Femur (tissue), 1 donor: ENCODE results near the gene PPP1CC.
A peak's percentile ranks its signal among the peaks of the same experiment; 100 is the strongest.
"Not testable (repeated sequence)": the region's sequence is repeated elsewhere in the genome, so short reads cannot be mapped to it uniquely, and the experiment has no call there.

Source experiments
- DNase-seq: peaks from one replicate; pipeline ENCODE4 v3.0.0-alpha.2; 2017

PPP1CC gene

DNA sequence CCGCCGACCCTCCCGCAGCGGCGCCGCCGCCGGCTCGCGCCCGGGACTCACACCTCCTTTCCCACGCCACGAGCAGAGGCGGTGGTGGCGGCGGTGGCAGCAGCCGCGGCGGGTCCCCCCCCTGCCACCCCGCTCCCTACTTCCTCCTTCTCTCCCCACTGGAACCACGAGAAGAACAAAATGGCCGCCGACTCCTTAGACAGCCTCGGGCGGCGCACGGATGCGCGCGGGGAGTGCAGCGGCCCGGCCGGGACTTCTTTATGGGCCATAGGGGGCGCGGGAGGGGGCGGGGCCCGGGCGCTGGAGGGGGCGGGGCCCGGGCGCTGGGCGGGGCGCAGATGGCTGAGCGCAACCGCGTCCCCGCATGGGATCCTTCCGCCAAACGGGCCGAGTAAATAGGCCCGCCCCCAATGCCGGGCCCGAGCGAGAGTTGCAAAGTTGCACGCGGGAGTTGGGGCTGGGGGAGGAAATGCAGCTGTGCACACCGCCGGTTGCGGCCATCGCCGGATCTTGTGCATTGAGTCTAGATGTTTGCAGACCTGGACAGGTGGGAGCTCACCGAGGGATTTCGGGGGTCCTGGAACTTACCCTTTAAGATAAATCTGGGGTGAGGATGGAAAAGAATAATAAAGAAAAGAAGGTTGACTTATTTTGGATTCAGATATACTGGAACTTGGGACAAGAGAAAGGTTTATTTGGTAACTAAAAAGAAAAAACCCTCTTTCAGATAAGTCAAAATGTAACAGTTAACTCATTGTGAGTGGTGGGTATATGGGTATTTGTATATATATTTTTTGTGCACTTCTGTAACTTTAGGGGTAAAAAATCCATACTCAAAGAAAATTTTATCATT, at the start of gene PPP1CC:
Gene PPP1CC, minus strand, starts transcription at position 174 of the 853 bp plus-strand sequence. CDS start 184 bp downstream, outside the sequence.
- DNase-seq: peak; percentile 96

DNA sequence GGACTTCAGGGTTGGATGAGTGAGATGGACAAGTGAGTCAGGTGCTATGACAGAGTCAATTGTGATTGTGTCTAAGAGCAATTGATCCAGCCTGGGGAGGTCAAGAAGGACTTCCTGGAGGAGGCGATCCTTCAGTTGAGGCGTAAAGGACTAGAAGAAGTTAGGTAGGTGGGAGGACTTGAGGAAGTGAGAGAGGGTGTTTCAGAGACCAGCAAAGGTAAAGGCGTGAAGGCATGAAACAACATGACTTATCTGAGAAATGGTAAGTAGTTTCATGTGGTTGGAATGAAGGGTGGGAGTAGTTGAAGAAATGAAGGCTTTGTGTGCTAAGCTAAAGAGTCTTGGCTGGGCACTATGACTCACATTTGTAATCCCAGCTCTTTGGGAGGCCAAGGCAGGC, 48.9 kb upstream of the PPP1CC start:
- DNase-seq: no peak

- DNase-seq: no peak
Measured at GRCh38 chr12:110790301-110790700, 47.6 kb upstream of the PPP1CC start.

DNA sequence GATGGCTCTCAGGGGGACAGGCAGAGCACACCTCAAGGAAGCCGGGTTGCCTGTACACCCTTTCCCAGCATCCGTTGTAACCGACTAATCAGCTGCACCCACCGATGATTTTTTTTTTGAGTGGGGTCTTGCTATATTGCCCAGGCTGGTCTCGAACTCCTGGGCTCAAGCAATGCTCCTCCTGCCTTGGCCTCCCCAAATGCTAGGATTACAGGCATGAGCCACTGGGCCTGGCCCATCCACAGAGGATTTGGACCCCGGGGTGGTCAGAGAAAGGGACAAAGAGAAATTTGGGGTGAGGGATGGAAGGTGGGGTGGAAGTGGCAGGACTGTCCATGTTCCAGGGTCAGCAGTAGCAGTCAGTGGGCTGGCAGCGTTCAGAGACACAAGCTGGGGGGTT, 43.3 kb upstream of the PPP1CC start:
- DNase-seq: no peak

DNA sequence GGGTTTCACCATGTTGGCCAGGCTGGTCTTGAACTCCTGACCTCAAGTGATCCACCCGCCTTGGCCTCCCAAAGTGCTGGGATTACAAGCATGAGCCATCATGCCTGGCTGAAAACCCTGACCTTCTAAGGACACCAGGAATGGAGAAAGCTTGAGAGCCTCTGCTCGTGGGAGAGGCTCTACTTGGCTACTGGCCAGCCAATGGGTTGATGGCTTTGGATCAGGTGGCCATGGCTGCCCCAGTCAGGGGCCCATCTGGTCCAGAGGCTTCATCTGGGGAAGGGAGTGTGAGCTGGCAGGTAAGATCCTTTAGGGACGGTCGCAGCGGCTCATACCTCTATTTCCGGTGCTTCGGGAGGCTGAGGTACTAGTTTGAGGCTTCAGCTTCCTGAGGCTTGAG, 42.5 kb upstream of the PPP1CC start:
- DNase-seq: no peak

DNA sequence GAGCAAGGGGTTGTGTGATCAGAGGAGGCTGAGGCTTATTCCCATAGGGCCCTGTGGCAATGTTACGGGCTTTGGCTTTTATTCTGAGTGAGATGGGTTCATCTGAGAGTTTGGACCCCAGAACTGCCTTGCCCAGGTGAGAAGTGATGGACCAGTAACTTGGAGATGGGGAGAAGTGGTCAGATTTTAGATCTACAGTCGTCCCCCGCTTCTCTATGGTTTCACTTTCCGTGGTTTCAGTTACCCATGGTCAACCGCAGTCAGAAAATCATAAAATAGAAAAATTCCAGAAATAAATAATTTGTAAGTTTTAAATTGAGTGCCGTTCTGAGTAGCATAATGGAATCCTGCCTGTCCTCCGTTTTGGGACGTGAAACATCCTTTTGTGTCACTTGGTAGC, 40.2 kb upstream of the PPP1CC start:
- no peak for DNase-seq

- no peak for DNase-seq
Measured at GRCh38 chr12:110782094-110782493, 39.4 kb upstream of the PPP1CC start.

DNA sequence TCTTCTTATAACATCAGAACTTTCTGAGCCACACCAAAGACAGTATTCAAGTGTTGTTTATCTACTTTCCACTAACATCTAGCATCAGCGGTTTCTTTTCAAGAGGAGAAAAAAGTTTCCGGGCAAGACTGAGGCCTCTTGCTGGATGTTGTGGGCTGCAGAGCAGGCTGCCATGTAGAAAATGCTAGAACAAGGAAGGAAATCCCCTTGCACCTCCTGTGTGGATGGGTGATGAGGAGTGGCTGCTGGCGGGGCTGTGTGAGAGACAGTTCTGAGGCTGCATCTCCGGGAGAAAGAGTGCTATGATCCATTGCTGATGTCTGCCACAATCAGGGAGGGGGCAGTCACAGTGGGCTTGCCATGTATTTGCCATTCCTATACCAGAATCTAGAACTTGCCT, 37.8 kb upstream of the PPP1CC start:
- no peak for DNase-seq

DNA sequence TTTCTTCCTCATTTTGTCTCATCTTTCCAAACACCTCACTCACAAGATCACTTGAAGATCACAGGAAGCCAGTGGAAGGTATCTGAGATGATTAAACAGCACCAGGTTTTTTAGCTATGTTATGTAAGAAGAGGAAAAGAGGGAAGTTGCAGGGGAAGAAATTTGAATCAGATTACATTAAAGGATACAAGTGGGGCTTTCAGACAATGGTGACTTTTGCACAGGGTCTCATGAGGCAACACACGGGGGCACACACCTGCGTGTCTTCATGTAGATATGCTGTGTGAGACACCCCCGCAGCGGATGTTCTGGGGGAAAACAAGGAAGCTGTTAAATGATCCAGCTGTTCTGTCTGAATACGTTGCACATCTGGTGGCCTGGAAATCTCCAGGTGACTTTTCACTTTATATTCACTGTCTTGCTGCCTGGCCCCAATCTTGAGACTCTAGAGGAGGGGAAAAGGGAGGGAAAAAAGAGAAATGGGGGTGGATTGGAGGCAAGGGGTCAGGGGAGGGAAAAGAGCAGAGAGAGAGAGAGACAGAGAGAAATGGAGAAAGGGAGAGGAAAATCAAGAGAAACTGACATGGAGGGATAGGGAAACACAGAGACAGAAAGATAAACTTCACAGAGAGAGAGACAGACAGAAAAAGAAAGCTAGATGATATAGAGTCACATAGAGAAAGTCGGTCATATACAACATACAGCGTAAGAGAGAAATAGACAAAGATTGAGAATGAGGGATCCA, 36.3 kb upstream of the PPP1CC start:
- DNase-seq: no peak

GRCh38 chr12:110776410-110776809, 33.7 kb upstream of the PPP1CC start:
- no peak for DNase-seq

GRCh38 chr12:110775997-110776396, 33.3 kb upstream of the PPP1CC start:
- DNase-seq: no peak

DNA sequence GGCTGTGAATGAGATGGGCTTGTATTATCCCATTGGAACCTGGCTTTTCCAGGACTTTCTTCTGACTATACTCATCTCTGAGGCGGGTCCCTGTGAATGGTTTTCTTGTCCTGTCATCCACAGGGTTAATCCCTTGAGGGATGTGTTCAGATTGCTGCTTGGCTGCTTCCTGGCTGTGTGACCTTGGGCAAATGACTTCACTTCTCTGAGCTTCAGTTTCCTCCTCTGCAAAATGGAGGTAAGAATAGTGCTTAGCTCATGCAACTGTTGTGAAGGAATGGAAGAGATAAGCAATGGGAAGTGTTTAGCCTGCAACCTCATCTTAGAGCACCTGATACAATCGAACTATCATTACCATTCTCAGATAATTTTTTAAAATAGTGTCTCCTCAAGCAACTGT, 32.1 kb upstream of the PPP1CC start:
- no peak for DNase-seq

DNA sequence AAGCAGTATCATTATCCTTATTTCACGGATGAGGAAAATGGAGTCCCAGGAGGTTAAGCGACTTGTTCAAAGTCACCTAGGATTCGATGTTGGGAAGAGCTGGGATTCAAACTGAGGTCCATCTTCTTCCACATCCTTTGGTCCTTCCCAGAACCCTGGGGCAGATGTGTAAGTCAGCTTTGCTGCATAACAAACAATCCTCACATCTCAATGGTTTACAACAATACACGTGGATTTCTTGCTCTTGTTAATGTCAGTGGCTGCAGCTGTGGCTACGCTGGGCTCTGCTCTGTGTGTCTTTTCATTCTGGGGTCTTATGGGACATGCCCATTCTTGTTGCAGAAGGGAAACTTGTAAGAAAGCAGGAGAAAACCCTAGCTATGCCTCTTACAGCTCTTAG, 26.3 kb upstream of the PPP1CC start:
- DNase-seq: no peak

DNA sequence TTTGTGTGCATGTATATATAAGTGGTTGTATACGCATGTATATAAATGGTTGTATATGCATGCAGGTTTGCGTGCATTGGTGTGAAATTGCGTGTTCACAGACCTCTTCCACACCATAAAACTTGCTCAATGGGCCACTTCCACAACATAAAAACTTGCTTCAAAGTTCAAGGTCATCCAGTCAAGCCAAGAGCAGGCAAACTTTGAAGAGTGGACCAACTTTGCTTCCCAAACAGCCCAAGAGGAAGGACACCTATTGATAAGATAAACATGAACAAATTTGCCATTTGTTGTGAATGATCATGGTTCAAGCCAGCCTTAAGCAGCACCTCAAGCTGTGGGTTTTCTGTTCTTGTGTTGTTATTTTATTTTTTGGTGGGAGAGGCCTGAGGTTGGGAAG, 25.2 kb upstream of the PPP1CC start:
- no peak for DNase-seq

- DNase-seq: no peak
Measured at GRCh38 chr12:110766311-110767154, 23.8 kb upstream of the PPP1CC start.

DNA sequence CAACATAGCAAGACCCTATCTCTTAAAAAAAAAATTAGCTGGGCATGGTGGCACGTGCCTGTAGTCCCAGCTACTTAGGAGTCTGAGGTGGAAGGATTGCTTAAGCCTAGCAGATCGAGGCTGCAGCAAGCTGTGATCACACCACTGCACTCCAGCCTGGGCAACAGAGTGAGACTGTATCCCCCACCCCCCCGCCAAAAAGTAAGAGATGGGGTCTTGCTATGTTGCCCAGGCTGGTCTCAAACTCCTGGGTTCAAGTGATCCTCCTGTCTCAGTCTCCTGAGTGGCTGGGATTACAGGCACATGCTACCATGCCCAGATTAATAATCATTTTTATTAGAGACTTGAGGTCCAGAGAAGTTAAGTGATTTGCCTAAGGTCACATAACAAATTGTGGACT, 22.9 kb upstream of the PPP1CC start:
- not testable (repeated sequence) for DNase-seq

- DNase-seq: no peak
Measured at GRCh38 chr12:110765111-110765510, 22.4 kb upstream of the PPP1CC start.

GRCh38 chr12:110763583-110763982, 20.9 kb upstream of the PPP1CC start:
- DNase-seq: no peak

DNA sequence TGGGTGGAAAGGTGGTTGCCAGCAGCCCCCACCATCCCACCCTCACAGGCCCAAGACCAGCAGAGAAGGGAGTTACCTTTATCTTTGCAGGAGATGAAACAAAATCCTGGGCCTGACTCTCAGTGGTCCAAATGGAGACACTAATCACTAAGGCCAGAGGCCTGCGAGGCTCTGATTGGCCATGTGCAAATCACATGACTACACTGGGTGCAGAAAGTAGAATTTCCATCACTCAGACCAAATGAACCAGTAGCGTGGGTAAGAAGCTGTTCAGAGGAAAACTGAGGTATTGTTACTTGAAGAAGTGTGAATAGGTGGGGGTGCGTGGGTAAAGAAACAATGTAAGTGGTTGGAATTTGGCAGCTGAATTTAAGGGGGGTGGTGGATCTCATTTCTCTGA, 20.2 kb upstream of the PPP1CC start:
- no peak for DNase-seq

DNA sequence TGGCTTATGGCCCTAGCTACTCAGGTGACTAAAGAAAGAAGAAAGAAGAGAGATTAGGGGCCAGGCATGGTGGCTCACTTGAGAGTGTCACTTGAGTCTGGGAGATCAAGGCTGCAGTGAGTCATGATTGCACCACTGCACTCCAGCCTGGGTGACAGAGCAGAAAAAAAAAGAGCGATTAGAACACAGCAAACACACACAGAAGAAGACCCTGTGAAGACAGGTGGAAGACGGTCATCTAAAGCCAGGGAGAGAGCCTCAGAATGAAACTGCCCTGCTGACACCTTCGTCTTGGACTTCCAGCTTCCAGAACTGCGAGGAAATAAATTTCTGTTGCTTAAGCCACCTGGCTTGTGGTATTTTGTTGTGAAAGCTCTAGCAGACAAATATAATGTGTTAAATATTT, 17.5 kb upstream of the PPP1CC start:
- no peak for DNase-seq

DNA sequence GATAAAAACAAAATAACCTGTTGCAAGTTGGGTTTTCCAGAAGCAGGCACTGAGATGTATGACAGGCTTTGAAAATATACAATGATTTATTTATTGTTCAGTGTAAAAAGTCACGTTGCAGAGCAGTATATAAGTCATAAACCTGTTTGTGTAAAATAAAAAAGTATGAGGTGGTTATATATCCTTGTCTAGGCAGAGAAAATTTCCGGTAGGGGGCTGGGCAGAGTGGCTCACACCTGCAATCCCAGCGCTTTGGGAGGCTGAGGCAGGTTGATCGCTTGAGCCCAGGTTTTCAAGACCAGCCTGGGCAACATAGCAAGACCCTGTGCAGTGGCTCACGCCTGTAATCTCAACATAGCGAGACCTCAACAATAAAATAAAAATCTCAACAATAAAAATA, 16.2 kb upstream of the PPP1CC start:
- DNase-seq: no peak

DNA sequence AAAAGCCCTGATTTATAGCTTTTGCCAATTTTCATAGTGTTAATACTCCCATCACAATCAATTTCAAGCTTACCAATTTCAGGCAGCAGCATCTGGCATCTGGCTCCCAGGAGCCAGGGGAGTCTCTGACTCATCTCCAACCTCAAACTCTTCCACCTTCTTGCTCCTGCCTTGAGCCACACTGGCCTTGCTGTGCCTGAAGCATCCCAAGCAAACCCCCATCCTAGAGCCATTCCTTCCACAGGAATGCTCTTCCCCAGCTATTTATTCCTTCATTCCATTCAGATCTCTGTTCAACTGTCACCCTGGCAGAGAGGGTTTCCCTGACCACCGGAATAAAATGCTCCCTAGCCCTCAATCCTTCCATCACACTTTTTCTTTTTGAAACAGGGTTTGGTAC, 13.9 kb upstream of the PPP1CC start:
- no peak for DNase-seq

- no peak for DNase-seq
Measured at GRCh38 chr12:110754101-110754793, 11.6 kb upstream of the PPP1CC start.
